ENCODE results near the gene SIDT1. TPM values are rescaled to one million over a fixed set of nuclear protein-coding genes. Genes with fewer than 3 reads are reported as not detected.

SIDT1 gene
- total RNA-seq, 1 donor from 2014 or later: 11.3 TPM

GRCh38 chr3:113660458-113660857 lies 128.1 kb downstream of the SIDT1 start:
- H3K9me3 Mint-ChIP-seq: no peaks in the 10 kb centered on the region
- intact Hi-C loops (cut with micrococcal nuclease): no loop called here

DNA sequence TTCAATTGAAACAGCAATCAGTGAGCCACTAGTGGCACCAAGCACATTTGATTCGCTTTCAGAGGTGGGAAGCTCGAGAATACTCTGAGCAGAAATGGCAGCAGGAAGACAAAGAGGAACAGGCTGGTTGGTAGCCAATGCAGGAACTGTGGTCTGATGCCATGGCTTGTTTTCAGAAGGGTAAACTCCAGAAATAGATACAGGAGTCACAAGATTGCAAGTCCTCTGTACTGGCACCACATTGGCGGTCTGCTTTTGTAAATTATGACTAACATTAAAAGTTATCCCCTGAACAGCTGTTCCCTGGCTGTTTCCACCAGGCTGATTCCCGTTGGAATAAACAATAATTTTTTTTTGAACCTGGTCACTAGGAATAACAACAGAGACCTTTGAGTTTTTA lies 128.5 kb downstream of the SIDT1 start:
- H3K27me3 Mint-ChIP-seq (ENCODE audit: insufficient read depth): no peaks in the 10 kb centered on the region
- no peak overlapping the region for H3K27ac Mint-ChIP-seq
- peaks cover 6% of the 10 kb centered on the region for H3K4me1 Mint-ChIP-seq (ENCODE audit: low read depth)
- peaks cover 39% of the 10 kb centered on the region for H3K36me3 Mint-ChIP-seq (ENCODE audit: low read depth)
- no peak overlapping the region for H3K4me3 Mint-ChIP-seq
- no peaks in the 10 kb centered on the region for H3K9me3 Mint-ChIP-seq
- DNase-seq (ENCODE audit: low spot score): no peak
- intact Hi-C loops (cut with micrococcal nuclease): no loop called here

More at GRCh38 chr3:113660458-113660857, 128.1 kb downstream of the SIDT1 start:
- H3K36me3 Mint-ChIP-seq (ENCODE audit: low read depth): peaks cover 42% of the 10 kb centered on the region
- peaks cover 6% of the 10 kb centered on the region for H3K4me1 Mint-ChIP-seq (ENCODE audit: low read depth)
- no peaks in the 10 kb centered on the region for H3K27me3 Mint-ChIP-seq (ENCODE audit: insufficient read depth)
- H3K27ac Mint-ChIP-seq: no peak overlapping the region
- H3K4me3 Mint-ChIP-seq: no peak overlapping the region
- no peak for DNase-seq (ENCODE audit: low spot score)

DNA sequence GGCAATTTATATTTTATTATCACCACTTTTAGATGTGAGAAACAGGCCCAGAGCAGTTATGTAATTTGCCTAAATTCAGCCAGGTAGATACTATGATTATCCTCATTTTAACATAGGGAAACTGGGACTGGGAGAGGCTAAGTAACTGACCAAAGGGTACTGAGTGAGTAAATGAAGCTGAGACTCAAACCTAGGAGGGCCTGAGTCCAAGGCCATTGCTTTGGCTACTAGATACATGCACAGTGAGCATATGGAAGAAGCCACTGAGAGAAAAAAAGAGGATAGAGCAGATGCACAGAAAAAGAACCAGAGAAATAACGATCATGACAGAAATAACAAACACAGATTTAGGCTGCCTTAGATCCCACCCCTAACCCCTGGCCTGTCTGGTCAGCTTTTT lies 130.5 kb downstream of the SIDT1 start:
- peaks cover 18% of the 10 kb centered on the region for H3K4me1 Mint-ChIP-seq (ENCODE audit: low read depth)
- no peak overlapping the region for H3K4me3 Mint-ChIP-seq
- H3K27ac Mint-ChIP-seq: no peak overlapping the region
- peaks cover 33% of the 10 kb centered on the region for H3K36me3 Mint-ChIP-seq (ENCODE audit: low read depth)
- no peak for DNase-seq (ENCODE audit: low spot score)
- H3K27me3 Mint-ChIP-seq (ENCODE audit: insufficient read depth): no peaks in the 10 kb centered on the region
- no peaks in the 10 kb centered on the region for H3K9me3 Mint-ChIP-seq
- intact Hi-C loops (cut with micrococcal nuclease): no loop called here

DNA sequence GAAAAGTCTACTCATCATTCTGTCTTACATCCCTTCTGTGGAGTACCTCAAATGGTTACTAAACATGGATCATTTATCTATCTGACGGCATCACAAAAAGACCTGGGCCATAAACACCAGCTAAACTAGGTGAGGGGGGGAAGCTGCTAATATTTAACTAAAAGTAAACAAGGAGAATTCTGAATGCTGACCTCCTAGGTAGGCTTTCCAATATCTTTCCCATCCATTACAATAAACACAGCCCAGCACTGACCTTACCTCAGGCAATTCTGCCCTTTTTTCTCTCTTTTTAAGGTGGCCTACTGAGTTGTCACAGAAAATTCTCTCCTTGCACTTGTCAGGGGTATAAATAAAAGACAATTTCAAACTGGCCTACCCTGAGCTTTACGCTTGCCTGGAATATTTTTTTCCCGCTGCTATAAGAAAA lies 131.0 kb downstream of the SIDT1 start:
- Mint-ChIP-seq H3K27me3 (ENCODE audit: insufficient read depth) (no peaks in the 10 kb centered on the region), H3K27ac (no peak overlapping the region), H3K4me1 (ENCODE audit: low read depth) (peaks cover 23% of the 10 kb centered on the region), H3K36me3 (ENCODE audit: low read depth) (peaks cover 29% of the 10 kb centered on the region), H3K9me3 (no peaks in the 10 kb centered on the region), H3K4me3 (no peak overlapping the region)
- no peak for DNase-seq (ENCODE audit: low spot score)
- intact Hi-C loops (cut with micrococcal nuclease): no loop called here

GRCh38 chr3:113663761-113664160 lies 131.4 kb downstream of the SIDT1 start:
- no peaks in the 10 kb centered on the region for H3K27me3 Mint-ChIP-seq (ENCODE audit: insufficient read depth)
- peaks cover 27% of the 10 kb centered on the region for H3K4me1 Mint-ChIP-seq (ENCODE audit: low read depth)
- peaks cover 32% of the 10 kb centered on the region for H3K36me3 Mint-ChIP-seq (ENCODE audit: low read depth)
- H3K4me3 Mint-ChIP-seq: no peak overlapping the region
- no peaks in the 10 kb centered on the region for H3K9me3 Mint-ChIP-seq
- no peak for DNase-seq (ENCODE audit: low spot score)
- intact Hi-C loops (cut with micrococcal nuclease): no loop called here
- H3K27ac Mint-ChIP-seq: no peak overlapping the region

DNA sequence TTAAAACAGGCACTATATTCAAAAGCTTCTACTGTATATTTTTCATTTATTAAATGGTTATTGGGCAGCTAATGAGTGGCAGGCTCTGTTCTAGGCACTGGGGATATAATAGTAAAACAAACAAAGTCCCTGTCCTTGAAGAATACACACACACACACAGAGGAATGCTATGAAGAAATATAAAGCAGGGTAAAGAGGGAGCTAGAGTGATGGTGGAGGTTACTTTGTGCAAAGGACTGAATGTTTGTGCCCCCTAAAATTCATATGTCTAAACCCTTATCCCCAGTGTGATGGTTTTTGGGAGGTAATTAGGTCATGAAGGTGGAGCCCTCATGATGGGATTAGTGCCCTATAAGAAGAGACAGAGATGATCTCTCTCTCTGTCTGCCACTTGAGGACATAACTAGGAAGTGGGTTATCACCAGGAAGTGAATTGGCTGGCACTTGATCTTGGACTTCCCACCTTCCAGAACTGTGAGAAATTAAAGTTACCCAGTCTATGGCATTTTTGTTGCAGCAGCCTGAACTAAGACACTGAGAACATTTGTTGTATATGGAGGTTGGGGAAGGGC lies 132.3 kb downstream of the SIDT1 start:
- Mint-ChIP-seq H3K4me1 (ENCODE audit: low read depth) (peaks cover 28% of the 10 kb centered on the region), H3K9me3 (no peaks in the 10 kb centered on the region), H3K27ac (no peak overlapping the region), H3K27me3 (ENCODE audit: insufficient read depth) (no peaks in the 10 kb centered on the region), H3K36me3 (ENCODE audit: low read depth) (peaks cover 32% of the 10 kb centered on the region), H3K4me3 (no peak overlapping the region)
- intact Hi-C loops (cut with micrococcal nuclease): no loop called here
- DNase-seq (ENCODE audit: low spot score): no peak

DNA sequence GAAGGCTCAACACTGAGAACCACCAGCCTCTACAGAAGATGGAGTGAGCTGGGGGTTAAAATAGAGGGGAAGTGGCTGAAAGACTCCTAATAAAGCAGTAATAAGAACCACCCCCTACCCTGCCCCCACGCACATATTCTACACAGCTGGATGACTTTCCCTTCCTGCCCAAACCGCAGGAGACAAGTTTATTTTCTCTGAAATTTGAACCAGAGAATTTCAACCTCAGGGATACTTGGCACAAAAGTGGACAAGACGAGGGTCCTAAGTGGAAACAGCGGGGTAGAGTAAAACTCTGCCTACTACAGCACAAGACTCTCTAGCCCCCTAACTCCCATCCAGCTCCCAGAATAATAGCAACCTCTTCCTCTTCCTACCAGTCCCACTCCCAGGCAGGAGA lies 135.7 kb downstream of the SIDT1 start:
- peaks cover 20% of the 10 kb centered on the region for H3K36me3 Mint-ChIP-seq (ENCODE audit: low read depth)
- H3K27ac Mint-ChIP-seq: no peak overlapping the region
- no peak overlapping the region for H3K4me3 Mint-ChIP-seq

DNA sequence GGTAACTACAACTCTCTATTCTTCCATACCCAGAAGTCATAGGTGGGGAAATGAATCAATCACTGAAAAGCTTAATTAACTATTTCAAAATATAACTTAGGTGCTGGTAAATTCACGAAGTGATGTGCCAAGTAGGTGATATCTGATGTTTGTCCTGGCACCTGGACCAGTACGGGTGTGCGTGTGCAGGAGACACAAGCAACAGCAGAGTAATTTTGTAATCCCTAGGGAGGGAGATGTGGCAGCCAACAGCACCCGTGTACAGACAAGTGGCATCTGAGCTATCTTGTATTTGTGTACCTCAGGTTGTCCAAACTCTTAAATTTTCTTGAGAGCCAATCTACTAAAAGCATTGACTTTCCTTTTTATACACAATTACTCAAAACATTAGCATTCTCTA lies 141.2 kb downstream of the SIDT1 start:
- no peak overlapping the region for H3K4me3 Mint-ChIP-seq
- no peaks in the 10 kb centered on the region for H3K27me3 Mint-ChIP-seq (ENCODE audit: insufficient read depth)
- intact Hi-C loops (cut with micrococcal nuclease): no loop called here
- no peaks in the 10 kb centered on the region for H3K9me3 Mint-ChIP-seq
- peaks cover 2% of the 10 kb centered on the region for H3K4me1 Mint-ChIP-seq (ENCODE audit: low read depth)
- H3K27ac Mint-ChIP-seq: no peak overlapping the region
- H3K36me3 Mint-ChIP-seq (ENCODE audit: low read depth): peaks cover 28% of the 10 kb centered on the region
- DNase-seq (ENCODE audit: low spot score): no peak

More for the DNA sequence above, 135.7 kb downstream of the SIDT1 start:
- intact Hi-C loops (cut with micrococcal nuclease): no loop called here
- H3K9me3 Mint-ChIP-seq: no peaks in the 10 kb centered on the region
- peaks cover 28% of the 10 kb centered on the region for H3K4me1 Mint-ChIP-seq (ENCODE audit: low read depth)
- DNase-seq (ENCODE audit: low spot score): no peak
- no peaks in the 10 kb centered on the region for H3K27me3 Mint-ChIP-seq (ENCODE audit: insufficient read depth)

DNA sequence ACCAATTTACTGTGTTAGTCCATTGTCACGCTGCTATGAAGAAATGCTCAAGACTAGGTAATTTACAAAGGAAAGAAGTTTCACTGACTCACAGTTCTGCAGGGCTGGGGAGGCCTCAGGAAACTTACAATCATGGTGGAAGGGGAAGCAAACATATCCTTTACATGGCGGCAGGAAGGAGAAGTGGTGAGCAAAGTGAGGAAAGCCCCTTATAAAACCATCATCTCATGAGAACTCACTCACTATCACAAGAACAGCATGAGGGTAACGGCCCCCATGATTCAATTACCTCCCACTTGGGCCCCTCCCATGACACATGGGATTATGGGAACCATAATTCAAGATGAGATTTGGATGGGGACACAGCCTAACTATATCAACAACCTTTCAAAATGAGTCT lies 143.9 kb downstream of the SIDT1 start:
- H3K27ac Mint-ChIP-seq: no peak overlapping the region
- H3K9me3 Mint-ChIP-seq: no peaks in the 10 kb centered on the region
- intact Hi-C loops (cut with micrococcal nuclease): no loop called here
- H3K36me3 Mint-ChIP-seq (ENCODE audit: low read depth): peaks cover 22% of the 10 kb centered on the region
- no peak for DNase-seq (ENCODE audit: low spot score)
- H3K27me3 Mint-ChIP-seq (ENCODE audit: insufficient read depth): no peaks in the 10 kb centered on the region
- no peak overlapping the region for H3K4me3 Mint-ChIP-seq
- no peaks in the 10 kb centered on the region for H3K4me1 Mint-ChIP-seq (ENCODE audit: low read depth)

DNA sequence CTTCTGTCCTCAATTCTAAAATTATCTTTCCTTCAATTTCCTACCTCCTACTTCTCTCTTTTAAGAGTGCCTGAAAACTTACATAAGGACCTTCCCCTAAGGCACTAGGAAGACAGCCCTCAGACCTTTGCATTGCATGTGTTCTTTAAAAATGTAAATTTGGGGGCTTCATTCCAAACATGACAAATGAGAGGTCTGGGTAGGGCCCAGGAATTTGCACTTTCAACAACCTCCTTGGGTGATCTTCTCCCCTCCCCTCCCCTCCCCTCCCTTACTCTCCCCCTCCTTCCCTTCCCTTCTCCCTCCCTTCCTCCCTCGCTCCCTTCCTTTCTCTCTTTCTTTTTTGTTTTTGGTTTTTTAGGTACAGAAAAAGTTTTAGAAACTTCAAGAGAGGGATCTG lies 145.4 kb downstream of the SIDT1 start:
- intact Hi-C loops (cut with micrococcal nuclease): no loop called here
- DNase-seq (ENCODE audit: low spot score): no peak

GRCh38 chr3:113678773-113679172 lies 146.4 kb downstream of the SIDT1 start:
- intact Hi-C loops (cut with micrococcal nuclease): no loop called here
- DNase-seq (ENCODE audit: low spot score): no peak
- no peaks in the 10 kb centered on the region for H3K4me1 Mint-ChIP-seq (ENCODE audit: low read depth)
- H3K27me3 Mint-ChIP-seq (ENCODE audit: insufficient read depth): no peaks in the 10 kb centered on the region
- H3K27ac Mint-ChIP-seq: no peak overlapping the region
- H3K9me3 Mint-ChIP-seq: peaks cover 2% of the 10 kb centered on the region
- peaks cover 19% of the 10 kb centered on the region for H3K36me3 Mint-ChIP-seq (ENCODE audit: low read depth)
- H3K4me3 Mint-ChIP-seq: no peak overlapping the region

More for the DNA sequence above, 145.4 kb downstream of the SIDT1 start:
- Mint-ChIP-seq H3K27me3 (ENCODE audit: insufficient read depth) (no peaks in the 10 kb centered on the region), H3K4me1 (ENCODE audit: low read depth) (no peaks in the 10 kb centered on the region), H3K36me3 (ENCODE audit: low read depth) (peaks cover 21% of the 10 kb centered on the region), H3K27ac (no peak overlapping the region), H3K9me3 (no peaks in the 10 kb centered on the region), H3K4me3 (no peak overlapping the region)

Other genes starting within 250 kb of the SIDT1 start
- gene CFAP44, start 91.1 kb upstream of the SIDT1 start, total RNA-seq: 2.9 and 3.2 TPM in 2 replicates
- gene SPICE1, start 17.4 kb upstream of the SIDT1 start, total RNA-seq: 14.3 and 20.9 TPM in 2 replicates
- gene USF3, start 164.1 kb downstream of the SIDT1 start, total RNA-seq: 14.7 and 16.1 TPM in 2 replicates
- 144 TPM in 2 replicates for gene NAA50, start 213.7 kb downstream of the SIDT1 start, total RNA-seq
- gene ATP6V1A, start 214.5 kb downstream of the SIDT1 start, total RNA-seq: 39.1 and 40.0 TPM in 2 replicates